GM18498 (cell line): ENCODE data around the gene TCEAL3.
"Not testable (repeated sequence)": the region's sequence is repeated elsewhere in the genome, so short reads cannot be mapped to it uniquely, and the experiment has no call there.

ENCODE experiments used
- ATAC-seq: cut with Tn5 transposase; IDR thresholded peaks from one replicate; pipeline ENCODE4 v1.9.1; 2021; ENCODE audit warnings: mild to moderate bottlenecking, moderate library complexity; ENCODE audit not compliant: unreplicated experiment

Gene TCEAL3

GRCh38 chrX:103607364-103608305 lies at the start of gene TCEAL3:
Gene TCEAL3 (plus strand): TSS chrX:103607963. CDS start chrX:103609065, 1,102 bp downstream.
- ATAC-seq: peak; percentile 92

- no peak for ATAC-seq
These were observed 47.5 kb upstream of the TCEAL3 start for GRCh38 chrX:103560256-103560655.

- no peak for ATAC-seq
These were observed 45.0 kb upstream of the TCEAL3 start for GRCh38 chrX:103562801-103563200.

- peak; percentile 69 for ATAC-seq
These were observed 42.6 kb upstream of the TCEAL3 start for GRCh38 chrX:103565197-103565596.

- ATAC-seq: peak; percentile 53
These were observed 42.0 kb upstream of the TCEAL3 start for GRCh38 chrX:103565752-103566151.

GRCh38 chrX:103571121-103571520 lies 36.6 kb upstream of the TCEAL3 start:
- no peak for ATAC-seq

- no peak for ATAC-seq
These were observed 36.0 kb upstream of the TCEAL3 start for GRCh38 chrX:103571726-103572125.

GRCh38 chrX:103573202-103573601 lies 34.6 kb upstream of the TCEAL3 start:
- ATAC-seq: no peak

- ATAC-seq: no peak
These were observed 23.2 kb upstream of the TCEAL3 start for GRCh38 chrX:103584596-103584995.

GRCh38 chrX:103585411-103586313 lies 22.1 kb upstream of the TCEAL3 start, which contains the start of gene TCEAL4:
Gene TCEAL4 (plus strand): TSS chrX:103585515. CDS start chrX:103586676, 1,161 bp downstream.
- peak; percentile 96 for ATAC-seq

- no peak for ATAC-seq
These were observed 21.5 kb upstream of the TCEAL3 start for GRCh38 chrX:103586314-103586646.

- no peak for ATAC-seq
These were observed 21.1 kb upstream of the TCEAL3 start for GRCh38 chrX:103586659-103587058.

- not testable (repeated sequence) for ATAC-seq
These were observed 15.5 kb upstream of the TCEAL3 start for GRCh38 chrX:103592295-103592694.

- ATAC-seq: not testable (repeated sequence)
These were observed 12.6 kb upstream of the TCEAL3 start for GRCh38 chrX:103595202-103595601.

- peak; percentile 28 for ATAC-seq
These were observed 672 bp downstream of the TCEAL3 start for GRCh38 chrX:103608306-103608963.

GRCh38 chrX:103610282-103610681 lies 2.5 kb downstream of the TCEAL3 start:
- ATAC-seq: no peak

- no peak for ATAC-seq
These were observed 5.7 kb downstream of the TCEAL3 start for GRCh38 chrX:103613362-103613890.

- no peak for ATAC-seq
These were observed 7.2 kb downstream of the TCEAL3 start for GRCh38 chrX:103614999-103615398.

- ATAC-seq: no peak
These were observed 8.1 kb downstream of the TCEAL3 start for GRCh38 chrX:103615781-103616371.

- ATAC-seq: no peak
These were observed 9.0 kb downstream of the TCEAL3 start for GRCh38 chrX:103616676-103617186.
